Tibial nerve (tissue), 4 donors: ENCODE data around the gene RPRD1B. TPM values are rescaled to one million over a fixed set of nuclear protein-coding genes. Genes with fewer than 3 reads are reported as not detected.
"Not testable (repeated sequence)": the region's sequence is repeated elsewhere in the genome, so short reads cannot be mapped to it uniquely, and the experiment has no call there.

ENCODE experiments used
- DNase-seq, 2 donors: peaks; one replicate each; pipeline ENCODE4 v3.0.0-alpha.2; 2019; ENCODE audit warnings: low spot score in 2 of 2
- H3K27ac ChIP-seq, 4 donors: fragments of 200-600 bp; sonication (generic) in 3 of 4; one replicate each; pipeline ENCODE4 v1.5.1; 2017 to 2019; ENCODE audit warnings: mild to moderate bottlenecking in 1 of 4
- H3K27me3 ChIP-seq, 2 donors: fragments of 200-600 bp; sonication (generic) in 1 of 2; one replicate each; pipeline versions ENCODE4 v1.5.1 to v1.6.0; 2017 to 2019
- H3K36me3 ChIP-seq, 3 donors: fragments of 200-600 bp; sonication (generic); one replicate each; pipeline ENCODE4 v1.5.1; 2018 to 2019
- H3K4me1 ChIP-seq, 4 donors: fragments of 200-600 bp; sonication (generic) in 3 of 4; one replicate each; pipeline ENCODE4 v1.5.1; 2017 to 2019
- H3K4me3 ChIP-seq, 4 donors: fragments of 200-600 bp; sonication (generic) in 3 of 4; one replicate each; pipeline ENCODE4 v1.5.1; 2017 to 2019; ENCODE audit warnings: mild to moderate bottlenecking in 1 of 4, moderate library complexity in 1 of 4
- H3K9me3 ChIP-seq, 4 donors: fragments of 200-600 bp; sonication (generic) in 3 of 4; one replicate each; pipeline ENCODE4 v1.5.1; 2017 to 2019
- CTCF ChIP-seq, 5 experiments: fragments of 200-600 bp in 3 of 5; fragments of 450-650 bp in 2 of 5; sonication (generic) in 3 of 5; IDR thresholded peaks; one replicate each; pipeline ENCODE4 v1.5.1; 2016 to 2019; ENCODE audit warnings: antibody characterized with exemption in 5 of 5, mild to moderate bottlenecking in 3 of 5, moderate library complexity in 2 of 5
- EP300 ChIP-seq, 2 donors: sonication (generic); formaldehyde crosslinking; IDR thresholded peaks; one replicate each; pipeline ENCODE4 v1.6.1; 2017; ENCODE audit warnings: antibody characterized with exemption in 2 of 2, mild to moderate bottlenecking in 1 of 2
- POLR2A ChIP-seq, 2 donors: fragments of 450-650 bp; IDR thresholded peaks; one replicate each; pipeline ENCODE4 v1.6.1; 2017; ENCODE audit warnings: antibody characterized with exemption in 2 of 2, mild to moderate bottlenecking in 2 of 2, moderate library complexity in 2 of 2
- WGBS, 2 donors: methylation state at CpG; one replicate each; pipeline ENCODE4 v1.1.5; 2018; 5-methylcytosine and 5-hydroxymethylcytosine counted together
- total RNA-seq, 4 donors: library from RNA; depleted of rRNA; stranded (reverse); fragments of >200 nt; gene quantifications; one replicate each; pipeline ENCODE4 v1.1.0, GENCODE V29; 2016

RPRD1B gene
- total RNA-seq, 4 donors from 2014 or later, result 28.5 to 36.3 (median 35.1) TPM

DNA sequence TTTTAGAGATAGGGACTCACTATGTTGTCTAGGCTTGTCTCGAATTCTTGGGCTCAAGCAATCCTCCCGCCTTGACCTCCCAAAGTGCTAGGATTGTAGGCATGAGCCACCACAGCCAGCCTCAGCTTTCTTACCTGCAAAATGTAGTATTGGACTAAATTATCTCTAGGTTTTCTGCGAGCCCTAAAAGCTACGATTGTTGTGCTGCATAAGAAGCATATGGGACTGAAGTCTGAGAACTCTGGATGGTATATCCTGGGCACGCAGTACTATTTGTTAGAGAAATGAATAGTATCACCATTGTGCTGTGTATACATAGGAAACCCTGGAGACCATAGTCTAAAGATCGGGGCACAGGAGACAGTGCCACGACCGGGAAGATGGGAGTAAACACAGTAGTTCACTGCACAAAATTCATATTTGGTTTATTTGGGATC, 60.1 kb downstream of the RPRD1B start:
- Histone ChIP-seq H3K36me3 (peaks cover 0 to 30% (median 0%) of the 10 kb centered on the region in 3 donors), H3K4me1 (peaks cover 0 to 35% (median 23%) of the 10 kb centered on the region in 4 donors), H3K9me3 (no peaks in the 10 kb centered on the region), H3K27ac (peak overlapping the region in 1 of 4 donors; percentile 66), H3K4me3 (no peak overlapping the region), H3K27me3 (no peaks in the 10 kb centered on the region)
- 86 to 88% methylated on average over 8 of the region's 8 CpGs for WGBS, 2 donors
- TF ChIP-seq CTCF (IDR thresholded peaks at IDR 0.05), result no peak
- TF ChIP-seq EP300 (IDR thresholded peaks at IDR 0.05), result no peak
- TF ChIP-seq POLR2A (IDR thresholded peaks at IDR 0.05), result no peak
- no peak for DNase-seq

DNA sequence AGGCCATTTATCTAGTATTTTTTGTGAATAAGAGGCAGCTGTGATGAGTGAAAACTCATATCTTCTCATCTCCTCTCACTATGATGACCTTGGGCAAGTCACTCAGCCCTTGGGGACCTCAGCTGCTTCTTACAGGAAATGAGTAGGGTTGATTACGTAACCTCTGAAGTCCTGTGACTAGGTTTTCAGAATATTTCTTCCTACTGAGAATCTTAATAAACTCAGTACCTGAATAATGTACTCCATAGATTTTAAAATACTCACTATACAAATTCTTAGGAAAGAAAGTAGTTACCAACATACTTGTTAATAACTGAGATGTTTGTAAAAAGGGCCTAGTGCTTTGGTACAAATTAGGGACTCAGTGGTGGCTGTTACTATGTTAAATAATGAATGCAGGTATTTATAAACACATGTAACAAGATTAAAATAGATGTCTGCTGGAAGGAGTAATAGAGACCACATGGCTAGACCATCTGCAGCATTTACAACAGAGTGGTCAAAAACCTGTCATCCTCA, 60.9 kb downstream of the RPRD1B start:
- DNase-seq, result peak; percentile 41 to 75

DNA sequence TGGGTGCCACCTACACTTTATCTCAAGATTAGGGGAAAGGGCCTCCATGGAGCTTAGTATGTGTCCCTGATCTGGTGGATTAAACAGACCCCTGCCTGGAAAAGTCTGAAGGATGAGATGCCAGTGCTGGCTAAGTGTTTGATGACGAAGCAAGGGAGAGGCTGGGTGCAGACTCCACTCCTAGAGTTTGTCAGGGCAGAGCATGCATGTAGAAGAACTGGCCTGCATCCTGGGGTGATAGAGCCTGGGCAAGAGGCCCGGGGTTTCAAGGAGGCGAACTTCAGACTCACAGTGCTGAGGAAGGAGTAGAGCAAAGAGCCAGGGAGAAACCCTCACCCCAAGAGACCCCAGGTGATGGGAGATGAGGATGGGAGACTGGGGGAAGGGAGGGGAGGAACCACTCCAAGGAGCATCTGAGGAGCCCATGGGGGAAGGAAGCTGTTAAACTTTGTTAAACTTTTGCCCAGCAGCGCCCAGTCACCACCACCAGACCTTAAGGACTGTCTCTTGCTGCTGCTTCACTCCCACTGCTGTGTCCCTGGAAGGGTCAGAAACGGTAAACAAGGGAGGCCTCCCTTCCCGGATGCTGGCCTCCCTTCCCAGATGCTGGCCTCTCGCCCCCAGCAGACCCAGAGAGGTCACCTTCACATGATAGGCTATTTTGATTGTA, 61.6 kb downstream of the RPRD1B start:
- H3K27me3 ChIP-seq, result no peaks in the 10 kb centered on the region
- 76 to 82% methylated on average over 7 of the region's 7 CpGs for WGBS, 2 donors
- H3K27ac ChIP-seq, result peak overlapping the region in 3 of 4 donors; percentile 8 to 67 (median 56)
- no peak for TF ChIP-seq POLR2A (IDR thresholded peaks at IDR 0.05)
- no peak for TF ChIP-seq CTCF (IDR thresholded peaks at IDR 0.05)
- TF ChIP-seq EP300 (IDR thresholded peaks at IDR 0.05), result no peak
- H3K4me3 ChIP-seq, result no peak overlapping the region
- no peak for DNase-seq
- peaks cover 0 to 15% (median 0%) of the 10 kb centered on the region in 3 donors for H3K36me3 ChIP-seq
- H3K4me1 ChIP-seq, result peaks cover 0 to 35% (median 23%) of the 10 kb centered on the region in 4 donors
- H3K9me3 ChIP-seq, result no peaks in the 10 kb centered on the region

More for the DNA sequence above, 60.9 kb downstream of the RPRD1B start:
- Histone ChIP-seq H3K4me3 (no peak overlapping the region), H3K27ac (peak overlapping the region in 3 of 4 donors; percentile 8 to 67 (median 56)), H3K27me3 (no peaks in the 10 kb centered on the region), H3K9me3 (no peaks in the 10 kb centered on the region), H3K36me3 (peaks cover 0 to 22% (median 0%) of the 10 kb centered on the region in 3 donors), H3K4me1 (peaks cover 0 to 35% (median 23%) of the 10 kb centered on the region in 4 donors)
- WGBS, 2 donors, result 54 to 69% methylated on average over 1 of the region's 1 CpG
- no peak for TF ChIP-seq POLR2A (IDR thresholded peaks at IDR 0.05)
- TF ChIP-seq EP300 (IDR thresholded peaks at IDR 0.05), result peak; percentile 71 to 78

GRCh38 chr20:38098952-38099351, 65.4 kb downstream of the RPRD1B start:
- no peak for DNase-seq
- peaks cover 0 to 3% (median 0%) of the 10 kb centered on the region in 4 donors for H3K9me3 ChIP-seq
- no peak overlapping the region for H3K4me3 ChIP-seq
- no peaks in the 10 kb centered on the region for H3K27me3 ChIP-seq
- no peak overlapping the region for H3K27ac ChIP-seq
- 79 to 85% methylated on average over 1 of the region's 1 CpG for WGBS, 2 donors
- no peaks in the 10 kb centered on the region for H3K36me3 ChIP-seq
- no peak for TF ChIP-seq EP300 (IDR thresholded peaks at IDR 0.05)
- no peak for TF ChIP-seq CTCF (IDR thresholded peaks at IDR 0.05)
- no peak for TF ChIP-seq POLR2A (IDR thresholded peaks at IDR 0.05)
- peaks cover 0 to 16% (median 11%) of the 10 kb centered on the region in 4 donors for H3K4me1 ChIP-seq

GRCh38 chr20:38102206-38102605, 68.7 kb downstream of the RPRD1B start:
- H3K4me1 ChIP-seq, H3K27ac ChIP-seq, H3K27me3 ChIP-seq, H3K4me3 ChIP-seq, H3K9me3 ChIP-seq, H3K36me3 ChIP-seq, DNase-seq: not testable (repeated sequence)
- WGBS, 2 donors, result 85 to 92% methylated on average over 5 of the region's 5 CpGs

DNA sequence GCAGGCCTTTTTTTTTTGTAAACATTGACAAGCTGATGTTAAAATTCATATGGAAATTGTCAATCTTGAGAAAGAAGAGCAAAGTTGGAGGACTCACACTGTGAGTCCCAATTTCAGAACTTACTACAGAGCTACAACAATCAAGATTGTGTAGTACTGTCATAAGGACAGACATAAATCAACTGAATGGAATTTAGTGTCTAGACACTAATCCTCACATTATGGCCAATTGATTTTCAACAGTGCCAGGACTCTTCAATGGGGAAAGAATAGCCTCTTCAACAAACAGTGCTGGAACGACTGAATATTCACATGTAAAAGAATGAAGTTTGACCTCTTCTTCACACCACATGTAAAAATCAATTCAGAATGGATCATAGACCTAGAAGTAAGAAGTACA, 70.7 kb downstream of the RPRD1B start:
- Histone ChIP-seq H3K4me3 (no peak overlapping the region), H3K36me3 (no peaks in the 10 kb centered on the region), H3K4me1 (peaks cover 0 to 12% (median 5%) of the 10 kb centered on the region in 4 donors), H3K27ac (no peak overlapping the region), H3K27me3 (no peaks in the 10 kb centered on the region), H3K9me3 (peaks cover 0 to 3% (median 0%) of the 10 kb centered on the region in 4 donors)
- WGBS, 2 donors, result 13 to 41% methylated on average over 1 of the region's 1 CpG
- DNase-seq, result no peak
- TF ChIP-seq EP300 (IDR thresholded peaks at IDR 0.05), result no peak
- TF ChIP-seq CTCF (IDR thresholded peaks at IDR 0.05), result no peak
- no peak for TF ChIP-seq POLR2A (IDR thresholded peaks at IDR 0.05)
